HG02571 (cell line): ENCODE results near the gene UGP2.

Source experiments
- ATAC-seq: cut with Tn5 transposase; IDR thresholded peaks from one replicate; pipeline ENCODE4 v1.9.1; 2021; ENCODE audit warnings: mild to moderate bottlenecking, moderate library complexity; ENCODE audit not compliant: unreplicated experiment

UGP2 gene

GRCh38 chr2:63863707-63864106 lies 22.0 kb downstream of the UGP2 start:
- no peak for ATAC-seq

DNA sequence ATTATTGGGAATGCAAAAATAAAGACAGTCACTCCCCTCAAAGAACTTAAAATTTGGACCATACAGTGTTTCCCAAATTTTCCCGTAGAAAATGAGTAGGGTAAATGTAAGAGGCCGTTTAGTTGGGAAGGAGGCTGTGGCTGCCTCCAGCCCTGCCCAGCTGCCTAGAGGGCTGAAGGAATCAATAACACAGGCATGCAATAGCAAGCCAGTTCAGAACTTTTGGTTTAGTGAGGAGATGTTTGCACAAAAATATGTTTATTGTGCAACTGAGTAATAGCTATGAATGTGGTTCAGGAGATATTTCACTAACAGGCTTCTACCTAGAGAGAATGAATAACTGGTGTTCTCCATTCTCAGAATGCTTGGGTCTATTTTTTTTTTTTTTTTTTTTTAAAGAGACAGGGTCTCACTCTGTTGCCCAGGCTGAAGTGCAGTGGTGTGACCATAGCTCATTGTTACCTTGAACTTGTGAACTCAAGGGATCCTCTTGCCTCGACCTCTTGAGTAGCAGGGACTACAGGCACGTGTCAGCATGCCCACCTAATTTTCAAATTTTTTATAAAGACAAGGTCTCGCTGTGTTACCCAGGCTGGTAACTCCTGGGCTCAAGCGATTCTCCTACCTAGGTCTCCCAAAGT lies 23.6 kb downstream of the UGP2 start:
- ATAC-seq = no peak

- no peak for ATAC-seq
Measured at GRCh38 chr2:63866009-63866709, 24.5 kb downstream of the UGP2 start.

DNA sequence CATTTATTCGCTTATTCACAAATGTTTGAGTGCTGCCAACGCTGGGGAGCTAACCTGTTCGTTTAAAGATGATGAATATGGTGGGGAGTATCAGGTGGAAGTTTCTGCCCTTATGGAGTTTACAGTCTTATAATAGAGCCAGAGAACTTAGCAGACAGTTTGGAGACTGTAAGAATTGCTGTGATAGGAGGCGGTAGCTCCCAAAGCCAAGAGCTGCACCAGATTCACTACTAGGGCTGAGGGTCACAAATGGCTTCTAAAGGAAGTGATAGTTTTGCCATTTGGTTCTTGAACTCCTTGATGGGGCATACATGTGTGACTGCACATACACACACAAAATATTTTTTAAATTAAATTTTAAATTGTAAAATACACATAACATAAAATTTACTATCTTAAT lies 29.0 kb downstream of the UGP2 start:
- no peak for ATAC-seq

DNA sequence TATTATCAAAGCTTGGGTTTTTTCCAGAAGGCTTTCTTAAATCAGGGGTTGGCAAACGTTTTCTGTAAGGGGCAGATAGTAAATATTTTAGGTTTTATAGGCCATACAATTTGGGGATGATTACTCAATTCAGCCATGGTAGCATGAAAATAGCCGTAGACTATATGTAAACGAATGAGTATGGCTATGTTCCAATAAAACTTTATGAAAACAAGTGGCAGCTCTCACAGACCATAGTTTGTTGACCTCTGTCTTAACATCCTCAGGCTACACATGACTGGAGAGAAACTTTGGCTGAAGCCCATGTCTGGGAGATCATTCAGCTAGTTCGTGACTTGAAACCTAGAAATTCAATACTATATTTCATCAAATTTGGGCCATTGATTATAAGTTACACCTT lies 30.2 kb downstream of the UGP2 start:
- ATAC-seq = no peak

GRCh38 chr2:63872571-63873328 lies 31.1 kb downstream of the UGP2 start:
- ATAC-seq = no peak

DNA sequence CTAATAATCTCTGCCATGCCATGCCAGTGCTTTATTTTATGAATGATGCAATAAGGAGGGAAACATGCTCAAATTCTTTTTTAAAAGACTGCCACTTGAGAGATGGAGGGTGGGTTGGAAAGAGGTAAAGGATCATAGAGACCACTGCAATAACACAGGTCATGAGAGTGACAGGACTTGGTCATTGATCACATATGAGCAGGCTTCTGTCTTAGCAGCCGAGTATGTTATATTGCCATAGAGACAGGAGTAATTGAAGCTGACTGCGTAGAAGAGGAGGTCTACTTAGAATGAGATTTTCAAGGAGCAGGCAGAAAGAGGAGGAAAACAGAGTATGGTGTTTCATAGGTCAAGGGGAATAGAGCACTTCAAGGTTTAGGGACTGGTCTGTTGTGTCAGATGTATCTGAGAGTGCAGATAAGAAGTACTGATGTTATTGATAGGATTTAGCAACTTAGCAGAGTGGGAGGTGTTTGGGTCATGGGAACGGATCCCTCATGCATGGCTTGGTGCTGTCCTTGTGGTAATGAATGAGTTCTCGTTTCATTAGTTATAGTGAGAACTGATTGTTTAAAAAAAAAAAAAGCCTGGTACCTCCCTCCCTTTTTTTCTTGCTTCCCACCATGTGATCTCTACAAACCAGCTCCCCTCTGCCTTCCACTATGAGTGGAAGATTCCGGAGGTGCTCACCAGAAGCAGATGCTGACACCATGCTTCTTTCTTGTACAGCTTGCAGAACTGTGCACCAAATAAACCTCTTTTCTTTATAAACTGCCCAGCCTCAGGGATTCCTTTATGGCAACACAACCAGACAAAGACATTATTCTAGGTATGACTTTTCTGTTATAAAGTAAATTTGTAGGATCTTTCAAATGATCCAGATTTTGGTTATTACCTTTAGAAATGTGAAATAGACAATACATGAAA lies 32.8 kb downstream of the UGP2 start:
- no peak for ATAC-seq

DNA sequence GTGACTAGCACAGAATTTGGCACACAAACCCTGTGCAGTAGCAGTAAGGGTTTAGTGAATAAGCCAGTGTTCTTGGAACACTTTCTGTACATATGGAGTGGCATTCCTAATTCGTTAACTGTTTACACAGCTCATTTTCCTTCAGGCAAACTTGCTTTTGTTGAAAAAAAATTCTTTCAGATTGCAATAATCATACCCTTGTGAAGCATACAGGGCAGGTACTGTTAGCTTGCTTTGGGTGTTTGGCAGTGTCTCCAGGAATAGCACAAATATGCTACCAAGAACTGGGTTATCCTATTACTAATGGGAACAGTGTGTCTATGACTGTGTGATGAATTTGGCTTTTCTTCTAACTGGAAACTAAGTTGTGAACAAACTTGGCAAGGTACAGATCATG lies 33.4 kb downstream of the UGP2 start:
- ATAC-seq = no peak

DNA sequence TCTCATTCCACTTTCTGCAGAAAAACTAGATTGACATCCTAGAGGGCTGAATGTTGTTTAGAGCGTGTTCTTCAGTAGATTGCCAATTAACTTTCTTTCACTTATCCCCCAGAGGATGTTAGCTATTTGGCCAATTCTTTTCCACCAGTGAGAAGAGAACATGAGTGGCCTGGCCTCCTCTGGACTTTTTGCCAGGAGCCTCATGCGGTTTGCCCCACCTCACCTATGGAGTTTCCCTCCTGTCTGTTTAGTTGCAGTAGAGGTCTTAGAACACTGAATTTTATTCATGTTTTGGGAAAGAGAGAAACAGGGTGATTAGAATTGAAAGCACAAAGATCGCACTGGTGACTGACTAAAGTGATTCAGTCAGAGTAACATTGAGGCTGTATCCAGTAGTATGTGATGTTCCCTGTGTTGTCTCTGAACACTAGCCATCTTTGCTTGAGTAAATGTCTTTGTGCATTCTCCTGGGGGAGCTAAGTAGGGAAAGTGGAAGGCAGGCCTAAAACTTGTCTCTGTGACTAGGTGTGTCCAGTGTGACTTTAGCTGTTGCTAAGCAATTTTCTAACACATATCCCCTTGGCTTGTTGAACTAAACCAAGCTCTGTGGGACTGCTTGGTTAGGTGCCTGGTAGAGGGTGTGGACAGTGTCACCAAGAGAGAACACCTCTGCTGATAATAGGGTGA lies 34.0 kb downstream of the UGP2 start:
- ATAC-seq = no peak

GRCh38 chr2:63876311-63876710 lies 34.6 kb downstream of the UGP2 start:
- ATAC-seq = no peak

DNA sequence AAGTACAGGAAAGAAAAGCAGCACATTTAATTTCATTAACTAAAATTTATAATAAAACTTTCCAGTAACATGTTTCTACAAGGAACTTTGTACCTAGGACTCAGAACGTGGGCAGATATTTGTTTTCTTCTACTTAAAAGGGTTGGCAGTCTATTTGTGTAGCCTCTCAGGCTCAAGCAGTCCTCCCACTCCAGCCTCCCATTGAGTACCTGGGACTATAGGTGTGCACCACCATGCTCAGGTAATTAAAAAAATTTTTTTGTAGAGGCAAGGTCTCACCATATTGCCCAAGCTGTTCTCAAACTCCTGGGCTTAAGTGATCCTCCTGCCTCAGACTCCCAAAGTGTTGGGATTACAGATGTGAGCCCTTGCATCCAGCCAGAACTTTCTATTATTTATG lies 36.8 kb downstream of the UGP2 start:
- ATAC-seq = no peak

- no peak for ATAC-seq
Measured at GRCh38 chr2:63879876-63880433, 38.3 kb downstream of the UGP2 start.

DNA sequence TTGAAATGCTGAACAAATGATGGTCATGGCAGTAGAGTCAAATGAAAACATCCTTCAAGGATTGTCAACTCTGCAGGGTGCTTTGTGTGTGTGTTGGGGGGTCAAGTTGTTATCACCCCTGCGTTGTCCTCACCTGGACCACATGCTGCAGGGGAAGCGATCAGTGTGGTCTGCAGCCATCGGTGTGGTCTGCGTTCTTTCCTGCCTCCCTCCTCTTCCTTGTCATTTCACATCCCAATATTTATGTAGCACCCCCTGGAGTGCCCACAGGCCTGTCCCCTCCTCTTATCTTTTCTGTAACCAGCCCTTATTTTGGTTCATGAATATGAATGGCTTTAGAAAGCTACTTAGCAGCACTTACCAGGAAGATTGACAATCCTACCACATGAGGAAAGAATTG lies 38.9 kb downstream of the UGP2 start:
- ATAC-seq = no peak

DNA sequence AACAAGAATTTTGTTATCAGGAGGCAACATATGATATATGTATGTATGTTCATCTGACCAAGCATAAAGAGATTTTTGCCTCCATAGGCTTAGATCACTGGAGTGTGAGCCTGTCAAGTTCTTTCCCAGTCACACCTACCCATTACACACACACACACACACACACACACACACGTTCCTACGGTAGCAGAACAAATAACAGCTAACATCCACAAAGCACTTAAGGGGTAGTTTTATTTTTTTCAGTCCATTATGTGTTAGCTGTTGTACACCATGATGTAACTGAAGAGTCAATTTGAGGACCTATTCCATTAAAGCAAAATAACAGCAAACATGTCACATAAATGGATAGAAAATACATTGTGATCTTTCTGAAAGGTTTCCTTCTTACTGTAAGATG lies 39.5 kb downstream of the UGP2 start:
- ATAC-seq = no peak

- no peak for ATAC-seq
Measured at GRCh38 chr2:63882395-63883105, 40.9 kb downstream of the UGP2 start.

DNA sequence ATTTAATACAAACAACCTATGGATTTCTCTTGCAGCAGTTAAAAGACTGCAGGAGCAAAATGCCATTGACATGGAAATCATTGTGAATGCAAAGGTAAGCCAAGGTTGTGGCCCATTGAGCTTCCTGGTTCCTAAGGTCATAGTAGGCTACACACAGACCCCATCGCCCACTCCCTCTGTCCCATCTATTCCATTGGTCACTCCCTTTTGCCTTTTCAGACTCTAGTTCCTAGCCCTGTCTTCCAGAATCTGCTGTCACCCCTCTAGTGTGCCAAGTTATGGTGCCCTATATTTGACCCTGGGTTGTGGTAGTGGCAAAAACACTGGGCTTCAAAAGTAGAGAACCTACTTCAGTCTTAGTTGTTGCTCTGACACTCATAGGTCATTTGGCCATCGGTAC lies 44.7 kb downstream of the UGP2 start:
- ATAC-seq = no peak

- no peak for ATAC-seq
Measured at GRCh38 chr2:63888053-63888452, 46.4 kb downstream of the UGP2 start.

DNA sequence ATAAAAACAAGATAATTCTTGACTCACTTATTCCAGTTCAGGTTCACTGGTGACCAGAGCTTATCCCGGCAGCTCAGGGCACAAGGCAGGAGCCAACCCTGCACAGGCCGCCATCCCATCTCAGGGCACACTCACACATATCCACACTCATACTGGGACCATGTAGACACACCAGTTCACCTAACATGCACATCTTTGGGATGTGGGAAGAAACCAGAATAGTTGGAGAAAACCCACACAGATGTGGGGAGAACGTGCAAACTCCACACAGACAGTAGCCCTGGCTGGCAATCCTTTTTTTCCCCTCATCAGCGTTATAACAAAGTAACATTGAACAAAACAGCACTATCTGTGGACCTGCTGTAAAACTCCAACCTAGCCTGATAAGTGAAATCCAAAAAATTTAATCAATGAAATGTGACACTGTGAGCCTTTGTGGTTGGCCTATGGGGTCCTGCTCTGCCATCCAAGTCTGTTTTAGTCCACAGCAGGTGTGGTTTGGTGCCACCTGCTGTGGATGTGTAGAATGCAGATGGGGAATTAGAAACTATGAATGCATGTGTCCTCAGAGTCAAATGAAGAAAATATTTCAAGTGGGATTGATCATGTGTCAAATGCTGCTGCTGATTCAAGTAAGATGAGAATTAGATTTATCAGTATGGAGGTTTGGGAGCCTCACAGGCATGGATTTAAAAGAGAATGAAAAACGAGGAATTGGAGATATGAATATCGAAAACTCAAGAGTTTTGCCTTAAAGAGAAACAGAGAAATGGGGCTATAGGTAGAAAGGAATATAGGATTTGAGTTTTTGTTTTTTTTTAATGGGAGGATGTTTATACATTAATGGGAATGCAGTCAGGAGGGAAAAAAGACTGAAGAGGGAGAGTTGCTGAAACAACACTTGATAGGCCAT lies 47.0 kb downstream of the UGP2 start:
- peak; percentile 66 for ATAC-seq

- no peak for ATAC-seq
Measured at GRCh38 chr2:63890678-63891077, 49.0 kb downstream of the UGP2 start.
